NCI-H2196 (cell line): ENCODE results near the gene PLEKHA7.

ENCODE experiments used
- DNase-seq: peaks from one replicate; lab custom pipeline; 2025; ENCODE audit not compliant: unreplicated experiment; lab: John Stamatoyannopoulos, UW

The PLEKHA7 gene

GRCh38 chr11:16791191-16791961, 222.8 kb downstream of the PLEKHA7 start:
- DNase-seq, result no peak

GRCh38 chr11:16790486-16791190, 223.6 kb downstream of the PLEKHA7 start:
- no peak for DNase-seq

DNA sequence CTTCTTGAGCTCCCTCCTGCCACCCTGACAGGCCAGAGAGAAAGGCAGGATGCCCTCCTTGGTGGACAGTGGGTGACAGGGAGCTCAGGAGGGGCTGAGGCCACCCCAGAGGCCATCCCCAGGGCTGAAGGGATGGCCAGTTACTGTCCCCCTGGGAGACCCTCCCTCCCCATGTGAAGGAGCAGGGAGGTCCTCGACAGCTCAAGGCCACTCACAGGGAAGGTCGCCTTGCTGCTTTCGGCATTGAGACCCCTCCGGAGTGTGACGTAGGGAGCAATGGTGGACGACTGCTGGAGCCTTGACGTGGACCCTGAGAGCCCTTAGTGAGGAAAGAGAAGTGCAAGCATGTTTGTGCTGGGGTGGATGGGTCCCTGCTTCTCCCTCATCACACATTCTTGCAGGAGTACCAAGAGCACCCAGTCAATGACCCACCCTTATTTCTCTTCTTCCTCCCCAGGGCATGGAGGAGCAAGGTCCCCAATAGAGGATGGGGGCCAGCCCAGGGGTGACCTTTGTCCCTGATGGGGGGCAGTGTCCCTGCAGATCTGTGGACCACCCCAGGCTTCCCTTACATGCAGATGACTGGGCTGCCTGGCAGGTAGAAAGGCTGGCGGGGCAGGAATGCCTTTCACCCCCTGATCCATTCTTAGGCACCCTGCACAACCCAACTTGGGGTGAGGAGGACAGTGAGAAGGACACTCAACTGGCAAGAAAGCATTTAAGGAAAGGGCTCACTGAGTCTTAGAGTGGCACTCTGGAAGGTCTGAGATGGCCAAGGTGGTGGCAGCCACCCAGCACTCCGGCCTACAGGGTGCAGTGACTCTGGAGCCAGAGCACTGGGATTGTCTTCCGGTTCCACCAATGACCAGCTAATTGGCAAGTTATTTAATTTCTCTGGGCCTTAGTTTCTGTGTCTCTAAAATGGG, 224.4 kb downstream of the PLEKHA7 start:
- no peak for DNase-seq

DNA sequence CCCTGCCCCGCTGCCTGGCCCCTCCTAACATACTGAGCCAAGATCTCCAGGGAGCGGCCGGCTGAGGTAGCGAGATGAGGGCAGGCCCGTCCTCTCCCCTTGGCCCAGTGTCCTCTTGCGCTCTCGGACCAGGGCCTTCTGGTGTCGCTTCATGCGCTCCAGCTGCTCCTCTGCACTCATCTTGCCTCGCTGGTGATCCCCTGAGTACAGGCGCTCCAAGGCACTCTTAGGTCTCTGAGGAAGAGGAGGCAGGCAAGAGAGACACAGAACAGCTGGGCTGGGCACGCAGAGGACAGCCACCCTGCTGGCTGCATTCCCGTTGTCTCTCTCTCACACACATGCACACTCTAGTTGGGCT, 225.2 kb downstream of the PLEKHA7 start:
- no peak for DNase-seq

DNA sequence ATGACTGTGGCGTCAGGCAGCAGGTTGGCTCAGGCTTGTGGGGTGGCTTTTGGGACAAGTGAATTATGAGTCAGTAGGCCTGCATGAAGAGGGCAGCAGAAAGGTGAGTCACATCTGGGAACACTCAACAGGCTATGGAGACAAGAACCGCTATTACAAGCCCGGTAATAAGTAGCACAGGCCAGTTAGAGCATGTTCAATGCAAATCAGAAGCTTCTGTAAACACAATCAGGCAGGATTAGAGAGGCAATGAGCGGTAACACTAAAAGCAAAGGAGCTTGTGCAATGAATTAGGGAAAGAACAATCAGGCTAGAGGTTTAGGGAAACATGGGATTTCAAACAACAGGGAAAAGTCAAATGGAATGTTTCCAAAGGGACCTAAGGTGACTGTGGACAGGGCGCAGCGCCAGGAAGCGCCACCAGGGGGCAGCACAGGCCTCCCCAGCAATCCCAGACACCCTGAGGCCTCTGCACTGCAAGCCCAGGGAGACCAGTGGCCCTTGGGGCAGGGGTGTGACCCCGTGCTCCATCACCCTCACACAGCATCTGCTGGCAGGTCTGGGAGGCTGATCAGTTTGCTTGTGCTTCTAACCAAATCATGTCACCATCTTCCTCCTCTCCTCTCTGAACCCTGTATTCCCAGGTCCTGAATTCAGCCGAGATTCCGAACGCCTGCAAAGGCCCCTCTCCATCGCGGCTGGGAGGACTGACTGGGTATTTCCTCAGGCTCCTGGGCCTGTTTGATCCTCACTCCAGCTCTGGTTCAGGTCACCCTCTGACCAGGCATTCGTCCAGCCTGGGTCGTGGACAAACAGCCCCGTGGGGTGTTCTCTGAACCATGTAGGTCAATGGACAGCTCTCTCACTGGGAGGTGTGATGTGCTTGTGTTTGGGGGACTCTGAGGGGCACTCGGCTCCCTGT, 225.8 kb downstream of the PLEKHA7 start:
- peak; percentile 82 for DNase-seq

DNA sequence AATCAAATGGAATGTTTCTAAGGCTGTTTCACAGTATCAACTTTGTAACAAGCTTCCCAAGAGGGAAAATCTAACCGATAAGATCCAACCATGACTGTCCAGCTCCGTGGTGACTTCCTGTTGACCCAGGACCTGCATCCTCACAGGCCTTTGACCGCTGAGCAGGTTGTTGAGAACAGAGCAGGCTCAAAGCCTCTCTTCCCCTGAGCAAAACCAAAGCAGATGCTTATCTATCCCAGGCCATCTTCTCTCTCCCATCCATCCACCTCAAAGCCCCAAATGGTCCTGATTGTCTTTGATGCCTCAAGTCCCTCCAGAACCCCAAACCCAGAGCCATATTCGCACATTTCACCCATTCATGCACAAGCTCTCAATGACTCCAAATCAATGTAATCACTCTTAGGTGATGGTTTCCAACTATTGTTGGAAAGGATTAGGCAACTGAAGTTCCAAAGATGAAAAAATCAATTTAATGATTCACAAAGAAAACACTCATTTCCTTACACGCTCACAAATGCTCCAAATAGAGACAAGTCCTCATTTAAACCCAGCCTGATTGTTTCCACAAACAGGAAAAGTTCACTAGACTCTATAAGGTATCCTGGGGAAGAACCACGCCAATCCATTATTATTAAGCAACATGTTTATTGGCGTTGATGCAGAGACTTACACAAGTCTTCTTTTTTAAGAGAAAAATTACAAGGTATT, 227.0 kb downstream of the PLEKHA7 start:
- no peak for DNase-seq

- no peak for DNase-seq
Observed at GRCh38 chr11:16786131-16786530, 228.1 kb downstream of the PLEKHA7 start.

DNA sequence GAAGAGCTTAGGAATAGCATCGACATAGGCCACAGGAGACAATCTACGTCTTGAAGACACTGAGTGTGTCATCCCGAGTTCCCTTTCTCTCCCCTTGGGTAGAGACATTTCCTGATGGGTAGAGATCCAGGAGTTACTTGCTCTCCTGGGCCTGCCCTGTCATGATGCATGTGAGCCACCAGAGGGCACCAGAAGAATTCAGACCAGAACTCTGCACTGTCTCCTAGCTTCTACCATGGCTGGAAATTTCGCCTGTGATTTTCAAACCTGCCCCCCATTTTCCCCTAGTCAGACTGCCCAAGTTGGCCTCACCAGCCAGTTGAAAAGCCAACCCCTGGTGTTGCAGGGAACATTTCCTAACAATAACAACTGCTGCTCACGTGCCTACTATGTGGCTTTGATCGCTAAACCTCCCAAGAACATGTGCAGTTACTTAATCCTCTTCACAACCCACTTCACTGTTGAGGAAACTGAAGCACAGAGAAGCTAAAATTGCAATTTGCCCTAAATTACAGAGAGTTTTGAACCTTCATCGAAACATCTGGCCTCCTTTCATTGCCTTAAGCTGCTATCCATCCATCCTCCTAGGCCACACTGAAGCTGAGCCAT, 228.6 kb downstream of the PLEKHA7 start:
- DNase-seq, result peak; percentile 60

GRCh38 chr11:16784666-16785065, 229.5 kb downstream of the PLEKHA7 start:
- DNase-seq, result no peak

- no peak for DNase-seq
Observed at GRCh38 chr11:16784097-16784496, 230.1 kb downstream of the PLEKHA7 start.

GRCh38 chr11:16783321-16783801, 230.9 kb downstream of the PLEKHA7 start:
- no peak for DNase-seq

DNA sequence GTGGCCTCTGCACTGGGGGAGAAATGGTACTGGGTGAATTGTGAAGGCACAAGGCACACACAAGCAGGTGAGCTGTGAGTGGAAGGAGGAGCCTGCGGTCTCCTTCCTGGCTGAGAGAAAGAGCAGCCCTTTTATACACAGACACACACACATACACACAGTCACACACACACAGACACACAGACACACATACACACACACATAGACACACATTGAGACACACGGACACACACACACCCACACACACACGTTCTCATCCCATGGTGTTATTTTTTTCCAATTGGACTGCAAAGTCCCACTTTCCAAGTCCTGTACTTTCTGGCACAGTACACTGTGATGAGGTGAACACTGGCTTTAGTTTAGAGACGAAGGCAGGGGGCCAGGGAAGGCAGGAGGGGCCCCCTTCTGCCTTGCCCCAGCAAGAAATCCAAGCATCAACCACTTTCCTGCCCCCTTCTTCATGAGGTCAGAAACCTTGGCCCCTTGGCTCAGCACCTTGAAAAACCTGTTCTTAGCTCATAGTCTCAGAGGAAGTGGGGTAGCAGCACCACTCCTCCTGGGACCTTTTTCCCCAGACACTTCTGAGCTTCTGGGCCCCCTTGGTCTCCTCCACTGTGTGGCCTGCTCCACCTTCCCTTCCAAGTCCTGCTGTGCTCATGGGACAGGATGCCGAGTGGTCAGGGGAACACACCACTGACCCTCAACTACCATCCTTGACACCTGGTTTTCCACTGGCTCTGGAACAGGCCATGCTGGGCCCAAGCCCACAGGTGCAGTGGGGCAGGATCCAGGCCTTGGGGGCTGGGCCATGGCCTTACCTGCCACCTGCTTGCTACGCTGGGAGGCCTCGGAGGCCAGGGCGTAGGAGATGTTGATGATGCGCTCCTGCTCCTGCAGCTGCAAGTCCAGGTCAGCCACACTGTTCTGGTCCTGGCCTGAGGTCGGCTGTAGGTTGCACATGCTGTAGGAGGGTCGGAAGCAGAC, 232.0 kb downstream of the PLEKHA7 start:
- DNase-seq, result no peak

- DNase-seq, result no peak
Observed at GRCh38 chr11:16780698-16781550, 233.3 kb downstream of the PLEKHA7 start.

GRCh38 chr11:16780146-16780545, 234.1 kb downstream of the PLEKHA7 start:
- no peak for DNase-seq

DNA sequence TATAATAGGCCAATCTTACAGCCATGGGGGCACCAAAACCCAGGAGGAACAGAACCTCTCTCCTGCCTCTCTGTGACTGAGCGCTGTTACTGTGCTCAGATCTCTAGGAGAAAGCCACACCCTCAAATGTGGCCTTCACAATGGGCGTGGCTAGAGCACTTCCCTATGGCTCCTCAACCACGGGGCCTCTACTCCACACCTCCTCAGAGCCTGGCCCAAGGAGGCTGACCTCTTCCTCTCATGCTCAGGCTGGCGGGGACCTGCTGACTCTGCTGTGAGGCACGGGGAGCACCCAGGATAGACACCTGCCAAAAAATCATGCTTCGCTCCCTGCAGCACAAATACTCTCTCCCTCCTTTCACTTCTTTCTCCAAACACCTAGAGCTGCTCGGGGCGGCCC, 234.8 kb downstream of the PLEKHA7 start:
- no peak for DNase-seq

DNA sequence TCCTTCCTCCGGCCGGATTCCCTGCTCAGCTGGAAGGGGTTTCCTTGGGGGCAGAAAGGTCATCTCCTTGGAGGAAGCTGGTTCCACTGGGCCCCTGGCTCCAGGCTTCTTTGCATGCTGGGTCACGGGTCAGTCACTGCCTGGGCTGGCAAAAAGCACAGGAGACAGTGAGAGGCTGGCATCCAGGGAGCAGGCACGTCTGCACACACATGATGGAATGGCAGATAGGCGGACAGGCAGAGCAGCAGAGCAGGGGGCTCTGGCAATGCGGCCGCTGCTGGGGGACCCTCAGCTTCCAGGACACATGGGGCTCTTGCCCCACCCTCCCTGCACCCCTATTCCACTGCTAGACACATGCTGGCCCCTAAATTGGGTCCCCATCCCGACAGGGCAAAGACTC, 235.3 kb downstream of the PLEKHA7 start:
- DNase-seq, result no peak

DNA sequence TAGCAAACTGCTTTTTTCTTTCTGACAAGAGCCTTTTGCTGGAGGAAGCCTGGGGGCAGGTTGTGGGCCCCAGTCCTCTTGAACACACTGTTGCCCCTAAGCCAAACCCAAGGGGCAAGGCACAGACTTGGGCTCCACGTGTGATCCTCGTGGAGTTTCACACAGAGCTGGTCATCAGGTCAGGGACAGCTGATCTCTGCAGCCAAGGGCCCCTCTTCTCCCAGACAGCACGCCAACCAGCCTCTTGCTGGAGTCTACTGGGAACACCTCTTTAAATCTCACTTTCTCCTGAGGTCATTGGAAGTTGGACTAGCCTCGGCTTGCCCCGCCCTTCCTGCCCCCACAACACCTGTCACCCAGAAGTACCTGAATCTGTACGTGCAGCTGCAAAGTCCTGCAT, 235.9 kb downstream of the PLEKHA7 start:
- no peak for DNase-seq
